Measurements from ENCODE around the gene DHRS11. TPM values are rescaled to one million over a fixed set of nuclear protein-coding genes. Genes with fewer than 3 reads are reported as not detected.

DHRS11 gene
- total and polyA plus RNA-seq, 10 of the 15 experiments (the other 5 are each of a cell fraction or from before 2014, with no cell fraction given): 3.4 to 23.0 (median 14.5) TPM

- peak; percentile 88 for TF ChIP-seq USF1 (IDR thresholded peaks at IDR 0.05; ENCODE audit: borderline replicate concordance, extremely low read length, insufficient read depth, low read depth, low read length)
- TF ChIP-seq PAX8 (IDR thresholded peaks at IDR 0.05): no peak
- TF ChIP-seq IKZF2 (IDR thresholded peaks at IDR 0.05): peak; percentile 45 to 62; a peak in 2 of 4 replicates
- peak; percentile 77; the same call in 1 of the 3 replicates for TF ChIP-seq POU2F2 (IDR thresholded peaks at IDR 0.05; ENCODE audit: borderline replicate concordance, low read depth, low read length)
- TF ChIP-seq SMC3 (IDR thresholded peaks at IDR 0.05; ENCODE audit: borderline replicate concordance, low read length): no peak
- no peak; the same call in 1 of the 2 replicates for TF ChIP-seq CBFB (IDR thresholded peaks at IDR 0.05; ENCODE audit: low read depth)
- TF ChIP-seq EGR1 (IDR thresholded peaks at IDR 0.05; ENCODE audit: borderline replicate concordance in 1 of 2, low read depth in 2 of 2, low read length in 2 of 2): peak in 1 of 2 experiments; percentile 76; a peak in 2 of 3 replicates
- peak; percentile 91 for TF ChIP-seq MYC (IDR thresholded peaks at IDR 0.05; ENCODE audit: insufficient read depth, insufficient read length, insufficient replicate concordance, low read length, severe bottlenecking)
- peak; percentile 68; the same call in 1 of the 2 replicates for TF ChIP-seq ZNF687 (IDR thresholded peaks at IDR 0.05)
- TF ChIP-seq HSF1 (IDR thresholded peaks at IDR 0.05; ENCODE audit: low read depth, low read length): no peak
- TF ChIP-seq RFX5 (IDR thresholded peaks at IDR 0.05; ENCODE audit: low read depth, low read length): no peak
- peak; percentile 72 for TF ChIP-seq DPF2 (IDR thresholded peaks at IDR 0.05)
- no peak for TF ChIP-seq RAD21 (IDR thresholded peaks at IDR 0.05; ENCODE audit: insufficient read depth, low read depth, low read length)
- peak; percentile 47; the same call in 1 of the 2 replicates for TF ChIP-seq MTA2 (IDR thresholded peaks at IDR 0.05; ENCODE audit: low read depth)
- TF ChIP-seq SMAD1 (IDR thresholded peaks at IDR 0.05; ENCODE audit: low read depth, partially characterized antibody): peak; percentile 55
- TF ChIP-seq KLF5 (IDR thresholded peaks at IDR 0.05; ENCODE audit: partially characterized antibody): no peak
- TF ChIP-seq MEF2B (IDR thresholded peaks at IDR 0.05; ENCODE audit: partially characterized antibody, poor library complexity, severe bottlenecking): peak; percentile 94
- no peak; the same call in 1 of the 2 replicates for TF ChIP-seq ZNF207 (IDR thresholded peaks at IDR 0.05; ENCODE audit: borderline replicate concordance)
- TF ChIP-seq ATF3 (IDR thresholded peaks at IDR 0.05; ENCODE audit: borderline replicate concordance, extremely low read depth, low read depth, low read length): peak; percentile 31; the same call in 1 of the 2 replicates
- TF ChIP-seq ELK1 (IDR thresholded peaks at IDR 0.05; ENCODE audit: low read depth, low read length): 0 out of 2 replicates have a peak, but pooled peaks have one; percentile 31
- 0 out of 2 replicates have a peak, but pooled peaks have one; percentile 65 for TF ChIP-seq EED (IDR thresholded peaks at IDR 0.05; ENCODE audit: low read depth)
Observed at GRCh38 chr17:36601303-36602029, 9.8 kb downstream of the DHRS11 start, which contains the start of gene MRM1 (continued).
